Fibroblast of villous mesenchyme (primary cell): Measurements from ENCODE around the gene USP3. TPM values are rescaled to one million over a fixed set of nuclear protein-coding genes. Genes with fewer than 3 reads are reported as not detected.
A peak's percentile ranks its signal among the peaks of the same experiment; 100 is the strongest.

Experiments used
- DNase-seq: peaks from one replicate; pipeline ENCODE4 v3.0.0-alpha.2; 2010; ENCODE audit warnings: low read depth
- H3K4me3 ChIP-seq: 2 replicates; pipeline ENCODE4 v1.5.1; 2011; ENCODE audit warnings: low read depth, mild to moderate bottlenecking, low read length
- CTCF ChIP-seq: IDR thresholded peaks from 2 replicates; pipeline ENCODE4 v1.5.1; 2012; ENCODE audit warnings: low read depth, mild to moderate bottlenecking, low read length; ENCODE audit not compliant: insufficient read depth
- total RNA-seq: library from RNA; depleted of rRNA; stranded (reverse); fragments of >200 nt; gene quantifications from 2 replicates; pipeline ENCODE4 v1.2.3, GENCODE V29; 2012

USP3 gene
- total RNA-seq, 1 donor: 34.1 TPM

- peak; percentile 75 for DNase-seq
- H3K4me3 ChIP-seq: peak overlapping the region; percentile 89
- TF ChIP-seq CTCF: no peak
Observed at GRCh38 chr15:63506537-63507035, 2.2 kb downstream of the USP3 start.

GRCh38 chr15:63507878-63508818 lies 3.8 kb downstream of the USP3 start:
- no peak for TF ChIP-seq CTCF
- no peak overlapping the region for H3K4me3 ChIP-seq
- no peak for DNase-seq

- no peak for TF ChIP-seq CTCF
- DNase-seq: no peak
- no peak overlapping the region for H3K4me3 ChIP-seq
Observed at GRCh38 chr15:63509056-63509954, 4.9 kb downstream of the USP3 start.

GRCh38 chr15:63509955-63510940 lies 5.9 kb downstream of the USP3 start:
- no peak overlapping the region for H3K4me3 ChIP-seq
- DNase-seq: peak; percentile 58
- TF ChIP-seq CTCF: no peak

- no peak overlapping the region for H3K4me3 ChIP-seq
- no peak for DNase-seq
- no peak for TF ChIP-seq CTCF
Observed at GRCh38 chr15:63512148-63512547, 7.8 kb downstream of the USP3 start.

GRCh38 chr15:63513271-63513670 lies 8.9 kb downstream of the USP3 start:
- no peak for TF ChIP-seq CTCF
- no peak overlapping the region for H3K4me3 ChIP-seq
- no peak for DNase-seq
